Fibroblast of lung (primary cell): Measurements from ENCODE around the gene TMEM121. TPM values are rescaled to one million over a fixed set of nuclear protein-coding genes. Genes with fewer than 3 reads are reported as not detected.

Experiments
- DNase-seq, 2 donors: peaks; one replicate each; pipeline versions ENCODE4 v3.0.0 to v3.0.0-alpha.2; 2010; ENCODE audit warnings: low read depth in 2 of 2
- H2AFZ ChIP-seq: 2 replicates; pipeline ENCODE4 v1.5.1; 2012; ENCODE audit warnings: low read length, control low read depth, inconsistent platforms
- H3K27ac ChIP-seq: 2 replicates; pipeline ENCODE4 v1.5.1; 2011; ENCODE audit warnings: low read length, control low read depth; ENCODE audit not compliant: insufficient read depth
- H3K27me3 ChIP-seq: 2 replicates; pipeline ENCODE4 v1.5.1; 2011; ENCODE audit warnings: mild to moderate bottlenecking, low read length; ENCODE audit not compliant: control insufficient read depth, insufficient read depth
- H3K36me3 ChIP-seq: 2 replicates; pipeline ENCODE4 v1.5.1; 2011; ENCODE audit warnings: low read length; ENCODE audit not compliant: control insufficient read depth, insufficient read depth
- H3K4me1 ChIP-seq: 2 replicates; pipeline ENCODE4 v1.5.1; 2011; ENCODE audit warnings: low read length; ENCODE audit not compliant: control insufficient read depth, insufficient read depth; ENCODE audit errors: extremely low read depth
- H3K4me2 ChIP-seq: 2 replicates; pipeline ENCODE4 v1.5.1; 2011; ENCODE audit warnings: low read length, control low read depth; ENCODE audit not compliant: insufficient read depth; ENCODE audit errors: extremely low read depth
- H3K4me3 ChIP-seq, 4 experiments: fragments of 200-600 bp in 1 of 4; sonication (generic) in 1 of 4; replicated peaks in 1 of 4; 2 replicates each; pipeline ENCODE4 v1.5.1; 2011 to 2016; ENCODE audit warnings: low read length in 4 of 4, low read depth in 3 of 4, mild to moderate bottlenecking in 3 of 4, control low read depth in 2 of 4, inconsistent platforms in 1 of 4, mixed read lengths in 1 of 4; ENCODE audit not compliant: insufficient read depth in 1 of 4; ENCODE audit errors: control extremely low read depth in 1 of 4
- H3K79me2 ChIP-seq: 2 replicates; pipeline ENCODE4 v1.5.1; 2012; ENCODE audit warnings: mild to moderate bottlenecking, low read length, inconsistent platforms; ENCODE audit not compliant: control insufficient read depth, insufficient read depth
- H3K9ac ChIP-seq: 2 replicates; pipeline ENCODE4 v1.5.1; 2011; ENCODE audit warnings: mild to moderate bottlenecking, low read length, control low read depth; ENCODE audit not compliant: insufficient read depth
- H3K9me3 ChIP-seq: 2 replicates; pipeline ENCODE4 v1.5.1; 2012; ENCODE audit warnings: low read depth, low read length; ENCODE audit not compliant: control insufficient read depth, insufficient read depth
- H4K20me1 ChIP-seq: 2 replicates; pipeline ENCODE4 v1.5.1; 2011; ENCODE audit warnings: low read length; ENCODE audit not compliant: control insufficient read depth, insufficient read depth; ENCODE audit errors: extremely low read depth
- EZH2 ChIP-seq: IDR thresholded peaks from 2 replicates; pipeline ENCODE4 v1.5.1; 2012; ENCODE audit warnings: low read length, control low read depth, mild to moderate bottlenecking; ENCODE audit errors: missing control alignments
- polyA plus RNA-seq, 2 donors: library from polyadenylated mRNA; depleted of rRNA in 1 of 2; stranded (reverse) in 1 of 2; unstranded in 1 of 2; fragments of >200 nt; gene quantifications; 2 replicates each; pipeline ENCODE4 v1.2.1, GENCODE V29; 2011 to 2012; ENCODE audit warnings: missing spikeins in 1 of 2
- total RNA-seq: library from RNA; depleted of rRNA; stranded (reverse); fragments of >200 nt; gene quantifications from 2 replicates; pipeline ENCODE4 v1.2.1, GENCODE V29; 2014
- TF ChIP-seq, protein P1 (sequence below), 2 donors: IDR thresholded peaks in 1 of 2; conservative IDR thresholded peaks in 1 of 2; 1 replicate in 1 of 2; 2 replicates in 1 of 2; pipeline ENCODE4 v1.5.1; 2011 to 2012; ENCODE audit warnings: low read length in 2 of 2, control low read depth in 1 of 2, inconsistent platforms in 1 of 2, low read depth in 1 of 2, mild to moderate bottlenecking in 1 of 2

Gene TMEM121
- total and polyA plus RNA-seq, 2 donors (not counting 1 experiment from before 2014, with no cell fraction given): 0.30 to 5.1 TPM

DNA sequence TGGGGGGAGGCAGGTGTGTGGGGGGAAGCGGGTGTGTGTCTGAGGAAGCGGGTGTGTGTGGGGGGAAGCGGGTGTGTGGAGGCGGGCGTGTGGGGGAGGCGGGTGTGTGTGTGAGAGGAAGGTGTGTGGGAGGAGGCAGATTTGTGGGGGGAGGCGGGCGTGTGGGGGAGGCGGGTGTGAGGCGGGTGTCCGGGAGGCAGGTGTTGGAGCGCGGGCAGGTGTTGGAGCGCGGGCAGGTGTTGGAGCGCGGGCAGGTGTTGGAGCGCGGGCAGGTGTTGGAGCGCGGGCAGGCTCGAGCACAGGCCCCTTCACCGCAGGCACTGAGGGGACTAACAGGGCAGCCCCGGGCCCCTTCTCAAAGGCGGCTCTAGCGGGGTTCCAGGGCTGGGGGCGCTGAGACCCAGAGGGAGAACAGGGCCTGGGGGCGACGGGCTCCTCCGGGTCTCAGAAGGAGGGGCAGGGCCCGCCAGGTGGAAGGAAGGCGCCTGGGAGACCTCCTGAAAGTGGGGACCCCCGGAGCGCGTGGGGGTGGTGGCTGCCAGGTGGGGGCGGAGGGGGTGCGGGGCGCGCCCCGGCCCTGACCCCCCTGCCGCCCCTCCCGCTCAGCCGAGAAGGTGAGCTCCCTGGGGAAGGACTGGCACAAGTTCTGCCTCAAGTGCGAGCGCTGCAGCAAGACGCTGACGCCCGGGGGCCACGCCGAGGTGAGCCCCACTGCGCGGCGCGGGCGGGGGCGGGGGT is 48.6 kb upstream of the TMEM121 start:
- H3K4me3 ChIP-seq: no peak overlapping the region
- no peaks in the 10 kb centered on the region for H3K27me3 ChIP-seq
- H3K79me2 ChIP-seq: peaks cover 5% of the 10 kb centered on the region
- no peak overlapping the region for H3K27ac ChIP-seq
- no peak for DNase-seq
- H3K4me1 ChIP-seq: peaks cover 34% of the 10 kb centered on the region
- H4K20me1 ChIP-seq: no peaks in the 10 kb centered on the region
- peaks cover 6% of the 10 kb centered on the region for H3K36me3 ChIP-seq
- no peak overlapping the region for H3K4me2 ChIP-seq
- H3K9ac ChIP-seq: no peak overlapping the region
- H3K9me3 ChIP-seq: no peaks in the 10 kb centered on the region
- TF ChIP-seq, protein P1, sequence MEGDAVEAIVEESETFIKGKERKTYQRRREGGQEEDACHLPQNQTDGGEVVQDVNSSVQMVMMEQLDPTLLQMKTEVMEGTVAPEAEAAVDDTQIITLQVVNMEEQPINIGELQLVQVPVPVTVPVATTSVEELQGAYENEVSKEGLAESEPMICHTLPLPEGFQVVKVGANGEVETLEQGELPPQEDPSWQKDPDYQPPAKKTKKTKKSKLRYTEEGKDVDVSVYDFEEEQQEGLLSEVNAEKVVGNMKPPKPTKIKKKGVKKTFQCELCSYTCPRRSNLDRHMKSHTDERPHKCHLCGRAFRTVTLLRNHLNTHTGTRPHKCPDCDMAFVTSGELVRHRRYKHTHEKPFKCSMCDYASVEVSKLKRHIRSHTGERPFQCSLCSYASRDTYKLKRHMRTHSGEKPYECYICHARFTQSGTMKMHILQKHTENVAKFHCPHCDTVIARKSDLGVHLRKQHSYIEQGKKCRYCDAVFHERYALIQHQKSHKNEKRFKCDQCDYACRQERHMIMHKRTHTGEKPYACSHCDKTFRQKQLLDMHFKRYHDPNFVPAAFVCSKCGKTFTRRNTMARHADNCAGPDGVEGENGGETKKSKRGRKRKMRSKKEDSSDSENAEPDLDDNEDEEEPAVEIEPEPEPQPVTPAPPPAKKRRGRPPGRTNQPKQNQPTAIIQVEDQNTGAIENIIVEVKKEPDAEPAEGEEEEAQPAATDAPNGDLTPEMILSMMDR (conservative IDR thresholded peaks at IDR 0.05 in 1 of 2, IDR thresholded peaks at IDR 0.05 in 1 of 2; ENCODE audit: low read depth in 1 of 2, low read length in 2 of 2): no peak
- no peak for TF ChIP-seq EZH2
- H2AFZ ChIP-seq: no peak overlapping the region

DNA sequence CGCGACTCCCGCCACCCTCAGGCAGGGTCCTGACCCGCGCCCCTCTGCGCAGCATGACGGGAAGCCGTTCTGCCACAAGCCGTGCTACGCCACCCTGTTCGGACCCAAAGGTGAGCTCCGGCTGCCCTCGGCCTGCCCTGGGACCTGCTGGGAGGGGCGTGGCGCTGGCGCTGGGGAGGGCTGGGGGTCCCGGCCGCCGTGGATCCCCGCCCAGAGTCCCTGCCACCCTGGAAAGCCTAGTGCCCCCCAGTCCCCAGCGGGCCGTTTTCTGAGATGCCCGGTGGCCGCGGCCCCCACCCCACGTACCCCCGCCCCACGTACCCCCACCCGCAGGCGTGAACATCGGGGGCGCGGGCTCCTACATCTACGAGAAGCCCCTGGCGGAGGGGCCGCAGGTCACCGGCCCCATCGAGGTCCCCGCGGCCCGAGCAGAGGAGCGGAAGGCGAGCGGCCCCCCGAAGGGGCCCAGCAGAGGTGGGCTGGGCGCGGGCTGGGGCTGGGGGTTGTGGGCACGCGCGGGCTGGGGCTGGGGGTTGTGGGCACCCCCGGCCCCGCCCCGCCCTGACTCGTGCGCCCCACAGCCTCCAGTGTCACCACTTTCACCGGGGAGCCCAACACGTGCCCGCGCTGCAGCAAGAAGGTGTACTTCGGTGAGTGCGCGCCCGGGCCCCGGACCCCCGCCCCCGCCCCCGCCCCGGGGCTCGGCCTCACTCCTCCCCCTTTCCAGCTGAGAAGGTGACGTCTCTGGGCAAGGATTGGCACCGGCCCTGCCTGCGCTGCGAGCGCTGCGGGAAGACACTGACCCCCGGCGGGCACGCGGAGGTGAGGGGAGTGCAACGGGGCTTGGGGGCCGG is 47.8 kb upstream of the TMEM121 start:
- no peak overlapping the region for H3K4me3 ChIP-seq
- H4K20me1 ChIP-seq: no peaks in the 10 kb centered on the region
- no peak overlapping the region for H3K27ac ChIP-seq
- DNase-seq: no peak
- no peaks in the 10 kb centered on the region for H3K27me3 ChIP-seq
- peaks cover 6% of the 10 kb centered on the region for H3K36me3 ChIP-seq
- H2AFZ ChIP-seq: no peak overlapping the region
- H3K9ac ChIP-seq: no peak overlapping the region
- H3K4me2 ChIP-seq: no peak overlapping the region
- peaks cover 30% of the 10 kb centered on the region for H3K4me1 ChIP-seq
- TF ChIP-seq, protein P1 (conservative IDR thresholded peaks at IDR 0.05 in 1 of 2, IDR thresholded peaks at IDR 0.05 in 1 of 2; ENCODE audit: low read depth in 1 of 2, low read length in 2 of 2): no peak
- no peak for TF ChIP-seq EZH2
- H3K79me2 ChIP-seq: peaks cover 5% of the 10 kb centered on the region
- H3K9me3 ChIP-seq: no peaks in the 10 kb centered on the region

DNA sequence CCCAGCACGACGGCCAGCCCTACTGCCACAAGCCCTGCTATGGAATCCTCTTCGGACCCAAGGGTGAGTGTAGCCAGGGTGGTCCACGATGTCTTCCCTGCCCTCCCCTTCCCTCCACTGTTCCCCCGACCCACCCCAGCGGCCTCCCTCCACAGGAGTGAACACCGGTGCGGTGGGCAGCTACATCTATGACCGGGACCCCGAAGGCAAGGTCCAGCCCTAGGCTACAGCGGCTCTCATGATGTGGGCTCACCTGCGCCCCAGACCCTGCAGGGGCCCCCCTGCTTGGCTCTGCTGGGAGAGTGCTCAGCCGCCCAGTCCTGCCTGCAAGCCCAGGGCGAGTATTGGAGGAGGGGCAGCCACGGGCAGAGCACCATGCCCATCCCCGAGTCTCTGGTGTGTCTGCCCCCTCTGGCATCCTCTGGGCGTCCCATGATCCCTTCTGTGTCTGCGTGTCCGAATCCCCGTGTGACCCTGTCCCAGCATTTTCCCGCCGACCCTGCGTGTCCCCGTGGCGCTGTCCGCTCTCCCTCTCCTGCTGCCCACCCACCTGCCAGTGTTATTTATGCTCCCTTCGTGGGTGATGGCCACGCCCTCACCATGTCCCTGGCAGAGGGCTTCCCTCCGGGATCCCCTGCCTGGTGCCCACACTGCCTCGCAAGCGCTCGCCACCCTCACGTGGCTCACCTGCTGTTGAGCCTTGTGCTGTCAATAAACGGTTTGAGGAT is 46.8 kb upstream of the TMEM121 start:
- no peak for TF ChIP-seq EZH2
- TF ChIP-seq, protein P1 (conservative IDR thresholded peaks at IDR 0.05 in 1 of 2, IDR thresholded peaks at IDR 0.05 in 1 of 2; ENCODE audit: low read depth in 1 of 2, low read length in 2 of 2): no peak
- H3K4me2 ChIP-seq: no peak overlapping the region
- H3K4me3 ChIP-seq: no peak overlapping the region
- peaks cover 27% of the 10 kb centered on the region for H3K4me1 ChIP-seq
- peaks cover 5% of the 10 kb centered on the region for H3K79me2 ChIP-seq
- H2AFZ ChIP-seq: no peak overlapping the region
- peaks cover 6% of the 10 kb centered on the region for H3K36me3 ChIP-seq
- H3K9me3 ChIP-seq: no peaks in the 10 kb centered on the region
- no peak for DNase-seq
- no peak overlapping the region for H3K9ac ChIP-seq
- no peaks in the 10 kb centered on the region for H3K27me3 ChIP-seq
- no peak overlapping the region for H3K27ac ChIP-seq
- H4K20me1 ChIP-seq: no peaks in the 10 kb centered on the region
